ENCODE data around the gene TCEA3.

DNA sequence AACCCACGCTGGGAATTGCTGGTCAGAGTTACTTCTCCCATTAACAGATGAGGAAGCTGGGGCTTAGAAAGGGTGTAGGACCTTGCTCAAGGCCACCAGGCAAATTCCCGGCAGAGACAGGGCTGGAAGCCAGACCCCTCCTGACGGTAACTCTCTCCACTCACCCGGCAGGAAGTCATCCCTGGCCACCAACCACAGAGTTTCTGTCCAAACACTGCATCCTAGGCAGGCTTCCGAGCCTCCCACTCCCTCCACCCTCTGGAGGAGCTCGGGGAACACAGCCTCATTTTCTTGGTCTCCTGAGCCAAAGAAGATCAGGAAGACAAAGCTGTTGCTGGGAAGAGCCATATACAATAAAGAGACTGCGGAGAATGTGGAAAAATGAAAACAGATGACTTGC lies 29.9 kb downstream of the TCEA3 start:
- no peak for TF ChIP-seq POLR2A (IDR thresholded peaks at IDR 0.05)
- TF ChIP-seq, protein P1, sequence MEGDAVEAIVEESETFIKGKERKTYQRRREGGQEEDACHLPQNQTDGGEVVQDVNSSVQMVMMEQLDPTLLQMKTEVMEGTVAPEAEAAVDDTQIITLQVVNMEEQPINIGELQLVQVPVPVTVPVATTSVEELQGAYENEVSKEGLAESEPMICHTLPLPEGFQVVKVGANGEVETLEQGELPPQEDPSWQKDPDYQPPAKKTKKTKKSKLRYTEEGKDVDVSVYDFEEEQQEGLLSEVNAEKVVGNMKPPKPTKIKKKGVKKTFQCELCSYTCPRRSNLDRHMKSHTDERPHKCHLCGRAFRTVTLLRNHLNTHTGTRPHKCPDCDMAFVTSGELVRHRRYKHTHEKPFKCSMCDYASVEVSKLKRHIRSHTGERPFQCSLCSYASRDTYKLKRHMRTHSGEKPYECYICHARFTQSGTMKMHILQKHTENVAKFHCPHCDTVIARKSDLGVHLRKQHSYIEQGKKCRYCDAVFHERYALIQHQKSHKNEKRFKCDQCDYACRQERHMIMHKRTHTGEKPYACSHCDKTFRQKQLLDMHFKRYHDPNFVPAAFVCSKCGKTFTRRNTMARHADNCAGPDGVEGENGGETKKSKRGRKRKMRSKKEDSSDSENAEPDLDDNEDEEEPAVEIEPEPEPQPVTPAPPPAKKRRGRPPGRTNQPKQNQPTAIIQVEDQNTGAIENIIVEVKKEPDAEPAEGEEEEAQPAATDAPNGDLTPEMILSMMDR (IDR thresholded peaks at IDR 0.05), result no peak
